SJCRH30 (cell line): ENCODE measurements around the gene FAM216A. TPM values are rescaled to one million over a fixed set of nuclear protein-coding genes. Genes with fewer than 3 reads are reported as not detected.
A peak's percentile ranks its signal among the peaks of the same experiment; 100 is the strongest.
"Not testable (repeated sequence)": the region's sequence is repeated elsewhere in the genome, so short reads cannot be mapped to it uniquely, and the experiment has no call there.

Source experiments
- DNase-seq, 2 experiments: peaks; one replicate each; pipeline ENCODE4 v3.0.0-alpha.2; 2015 to 2020
- H3K27ac ChIP-seq: fragments of 250-450 bp; sonication (Bioruptor Pico); 2 replicates; pipeline ENCODE4 v1.5.1; 2020; ENCODE audit warnings: mild to moderate bottlenecking, moderate library complexity
- H3K27me3 ChIP-seq: fragments of 250-450 bp; sonication (Bioruptor Pico); 2 replicates; pipeline ENCODE4 v1.5.1; 2020; ENCODE audit warnings: mild to moderate bottlenecking, moderate library complexity
- H3K36me3 ChIP-seq: fragments of 250-450 bp; sonication (Bioruptor Pico); 2 replicates; pipeline ENCODE4 v1.5.1; 2020; ENCODE audit warnings: mild to moderate bottlenecking, moderate library complexity
- H3K4me1 ChIP-seq: fragments of 250-450 bp; sonication (Bioruptor Pico); 2 replicates; pipeline ENCODE4 v1.5.1; 2020; ENCODE audit warnings: mild to moderate bottlenecking, moderate library complexity
- H3K4me3 ChIP-seq: fragments of 250-450 bp; sonication (Bioruptor Pico); 2 replicates; pipeline ENCODE4 v1.5.1; 2020; ENCODE audit warnings: mild to moderate bottlenecking, moderate library complexity
- H3K9me3 ChIP-seq: fragments of 250-450 bp; sonication (Bioruptor Pico); replicated peaks from 2 replicates; pipeline ENCODE4 v1.5.1; 2020; ENCODE audit warnings: mild to moderate bottlenecking, moderate library complexity
- total RNA-seq: library from RNA; depleted of rRNA; stranded (reverse); fragments of >200 nt; shearing (Covaris generic); gene quantifications from 2 replicates; pipeline ENCODE4 v1.2.3, GENCODE V29; 2014; rRNA removed

Gene FAM216A, protein sequence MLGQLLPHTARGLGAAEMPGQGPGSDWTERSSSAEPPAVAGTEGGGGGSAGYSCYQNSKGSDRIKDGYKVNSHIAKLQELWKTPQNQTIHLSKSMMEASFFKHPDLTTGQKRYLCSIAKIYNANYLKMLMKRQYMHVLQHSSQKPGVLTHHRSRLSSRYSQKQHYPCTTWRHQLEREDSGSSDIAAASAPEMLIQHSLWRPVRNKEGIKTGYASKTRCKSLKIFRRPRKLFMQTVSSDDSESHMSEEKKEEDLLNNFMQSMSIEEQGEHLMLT
- 26.3 and 30.2 TPM in 2 replicates for total RNA-seq

- Histone ChIP-seq H3K4me1 (no peaks in the 10 kb centered on the region; the same call in 1 of the 2 replicates), H3K27me3 (no peaks in the 10 kb centered on the region), H3K27ac (peak within 1 kb of the TSS; percentile 99), H3K36me3 (no peaks in the 10 kb centered on the region; the same call in 1 of the 2 replicates), H3K9me3 (no peaks in the 10 kb centered on the region), H3K4me3 (peak within 1 kb of the TSS; percentile 96)
- DNase-seq, result peak; percentile 97 to 98
Measured at GRCh38 chr12:110468214-110469048, at the start of gene FAM216A, which contains the start of gene GPN3. Gene FAM216A, plus strand, starts transcription at chr12:110468845. Its CDS starts 31 bp downstream, at chr12:110468876. Gene GPN3, minus strand, starts transcription at chr12:110468257. Its CDS starts 54 bp downstream, at chr12:110468203.

GRCh38 chr12:110420644-110421043 lies 48.0 kb upstream of the FAM216A start:
- H3K27ac ChIP-seq, H3K27me3 ChIP-seq, H3K9me3 ChIP-seq, DNase-seq, H3K36me3 ChIP-seq, H3K4me1 ChIP-seq, H3K4me3 ChIP-seq: not testable (repeated sequence)

DNA sequence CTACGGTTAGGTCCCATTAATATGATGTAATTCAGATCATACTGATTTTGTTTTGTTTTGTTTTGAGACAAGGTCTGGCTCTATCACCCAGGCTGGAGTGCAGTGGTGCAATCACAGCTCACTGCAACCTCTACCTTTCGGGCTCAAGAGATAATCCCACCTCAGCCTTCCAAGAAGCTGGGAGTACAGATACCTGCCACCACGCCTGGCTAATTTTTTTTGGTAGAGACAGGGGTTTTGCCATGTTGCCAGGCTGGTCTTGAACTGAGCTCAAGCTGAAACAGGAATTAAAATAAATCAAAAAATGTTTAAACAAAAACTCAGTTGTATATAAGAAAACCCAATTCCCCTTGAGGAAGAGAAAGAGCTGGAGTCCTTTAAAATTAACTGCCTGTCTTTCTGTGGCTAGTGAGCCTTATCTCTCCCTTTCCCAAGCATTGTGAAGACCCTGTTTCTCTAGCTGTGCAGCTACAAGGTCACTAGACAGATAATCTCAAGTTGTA lies 47.4 kb upstream of the FAM216A start:
- Histone ChIP-seq H3K4me3 (no peak overlapping the region), H3K27me3 (no peaks in the 10 kb centered on the region), H3K27ac (no peak overlapping the region), H3K36me3 (no peaks in the 10 kb centered on the region), H3K4me1 (no peaks in the 10 kb centered on the region), H3K9me3 (no peaks in the 10 kb centered on the region)
- no peak for DNase-seq

GRCh38 chr12:110421701-110422100 lies 46.9 kb upstream of the FAM216A start:
- no peak overlapping the region for H3K27ac ChIP-seq
- H3K9me3 ChIP-seq, result no peaks in the 10 kb centered on the region
- no peak overlapping the region for H3K4me3 ChIP-seq
- H3K36me3 ChIP-seq, result no peaks in the 10 kb centered on the region
- DNase-seq, result no peak
- no peaks in the 10 kb centered on the region for H3K4me1 ChIP-seq
- H3K27me3 ChIP-seq, result no peaks in the 10 kb centered on the region

GRCh38 chr12:110424237-110424636 lies 44.4 kb upstream of the FAM216A start:
- Histone ChIP-seq H3K9me3 (no peaks in the 10 kb centered on the region), H3K27ac (no peak overlapping the region), H3K27me3 (no peaks in the 10 kb centered on the region), H3K36me3 (no peaks in the 10 kb centered on the region), H3K4me1 (no peaks in the 10 kb centered on the region), H3K4me3 (no peak overlapping the region)
- DNase-seq, result no peak

DNA sequence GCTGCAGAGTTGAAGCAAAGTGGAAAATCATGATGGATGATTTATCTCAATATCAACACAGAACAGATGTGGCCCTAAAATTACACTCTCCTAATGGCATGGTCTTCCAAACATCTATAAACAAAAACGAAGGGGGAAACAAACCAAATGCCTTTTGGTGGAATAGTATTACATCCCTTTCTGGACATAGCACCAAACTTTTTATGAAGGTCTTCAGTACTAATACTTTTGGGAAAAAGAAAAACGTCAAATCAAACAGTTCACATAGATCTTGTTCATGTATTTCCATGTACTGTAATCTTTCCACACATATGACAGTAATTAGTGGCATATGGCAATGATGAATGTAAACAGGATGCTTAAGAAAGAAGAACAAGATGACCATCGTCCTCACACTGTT lies 42.2 kb upstream of the FAM216A start:
- DNase-seq, result no peak
- no peaks in the 10 kb centered on the region for H3K27me3 ChIP-seq
- no peaks in the 10 kb centered on the region for H3K9me3 ChIP-seq
- H3K36me3 ChIP-seq, result no peaks in the 10 kb centered on the region
- no peak overlapping the region for H3K27ac ChIP-seq
- H3K4me3 ChIP-seq, result no peak overlapping the region
- H3K4me1 ChIP-seq, result no peaks in the 10 kb centered on the region

GRCh38 chr12:110429676-110430075 lies 39.0 kb upstream of the FAM216A start:
- not testable (repeated sequence) for DNase-seq, H3K4me1 ChIP-seq, H3K36me3 ChIP-seq, H3K9me3 ChIP-seq, H3K27me3 ChIP-seq, H3K4me3 ChIP-seq, H3K27ac ChIP-seq

GRCh38 chr12:110431957-110432587 lies 36.6 kb upstream of the FAM216A start:
- no peak for DNase-seq
- H3K27ac ChIP-seq, result no peak overlapping the region; the same call in 1 of the 2 replicates
- H3K36me3 ChIP-seq, result peaks cover 16% of the 10 kb centered on the region
- no peaks in the 10 kb centered on the region for H3K4me1 ChIP-seq
- peak overlapping the region; percentile 67 for H3K4me3 ChIP-seq
- no peaks in the 10 kb centered on the region for H3K9me3 ChIP-seq
- H3K27me3 ChIP-seq, result no peaks in the 10 kb centered on the region

- Histone ChIP-seq H3K4me3 (no peak overlapping the region), H3K9me3 (no peaks in the 10 kb centered on the region), H3K36me3 (peaks cover 37% of the 10 kb centered on the region), H3K27ac (no peak overlapping the region), H3K4me1 (no peaks in the 10 kb centered on the region), H3K27me3 (no peaks in the 10 kb centered on the region)
- DNase-seq, result no peak
Measured at GRCh38 chr12:110436231-110436630, 32.4 kb upstream of the FAM216A start.

DNA sequence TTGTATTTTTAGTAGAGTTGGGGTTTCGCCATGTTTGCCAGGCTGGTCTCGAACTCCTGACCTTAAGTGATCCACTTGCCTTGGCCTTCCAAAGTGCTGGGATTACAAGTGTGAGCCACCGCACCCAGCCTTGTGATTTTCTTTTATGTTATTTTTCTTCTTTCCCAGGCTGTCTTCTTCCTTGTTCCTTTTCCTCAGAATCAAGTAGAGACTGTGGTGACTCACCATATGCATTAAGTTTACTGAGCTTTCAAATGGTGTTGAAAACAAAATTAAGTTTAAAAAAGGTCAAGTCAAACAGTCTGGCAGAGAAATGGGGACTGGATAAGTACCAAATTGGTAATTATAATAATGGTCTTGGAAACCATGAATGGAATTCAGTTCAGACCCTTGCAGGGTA lies 24.2 kb upstream of the FAM216A start:
- Histone ChIP-seq H3K4me3 (no peak overlapping the region), H3K27ac (no peak overlapping the region), H3K9me3 (no peaks in the 10 kb centered on the region), H3K27me3 (no peaks in the 10 kb centered on the region), H3K36me3 (peaks cover 42% of the 10 kb centered on the region), H3K4me1 (no peaks in the 10 kb centered on the region)
- DNase-seq, result no peak

- H3K4me3 ChIP-seq, result peak within 1 kb of the TSS; percentile 78
- no peaks in the 10 kb centered on the region; the same call in 1 of the 2 replicates for H3K9me3 ChIP-seq
- H3K4me1 ChIP-seq, result no peaks in the 10 kb centered on the region
- no peaks in the 10 kb centered on the region for H3K27me3 ChIP-seq
- peaks cover 21% of the 10 kb centered on the region for H3K36me3 ChIP-seq
- H3K27ac ChIP-seq, result peak within 1 kb of the TSS; percentile 60
- DNase-seq, result peak; percentile 91 to 94
Measured at GRCh38 chr12:110449799-110450497, 18.7 kb upstream of the FAM216A start, which contains the start of gene ARPC3. Gene ARPC3, minus strand, starts transcription at chr12:110450337. Its CDS starts 77 bp downstream, at chr12:110450260.

- Histone ChIP-seq H3K4me1 (no peaks in the 10 kb centered on the region), H3K27ac (no peak overlapping the region), H3K9me3 (no peaks in the 10 kb centered on the region; the same call in 1 of the 2 replicates), H3K4me3 (no peak overlapping the region), H3K36me3 (peaks cover 25% of the 10 kb centered on the region), H3K27me3 (no peaks in the 10 kb centered on the region)
- DNase-seq, result no peak
Measured at GRCh38 chr12:110451263-110451662, 17.4 kb upstream of the FAM216A start.

- no peaks in the 10 kb centered on the region for H3K4me1 ChIP-seq
- H3K27me3 ChIP-seq, result no peaks in the 10 kb centered on the region
- no peak overlapping the region for H3K27ac ChIP-seq
- H3K36me3 ChIP-seq, result peaks cover 26% of the 10 kb centered on the region
- DNase-seq, result no peak
- no peaks in the 10 kb centered on the region; the same call in 1 of the 2 replicates for H3K9me3 ChIP-seq
- no peak overlapping the region for H3K4me3 ChIP-seq
Measured at GRCh38 chr12:110453569-110454296, 14.9 kb upstream of the FAM216A start.
